GM19372 (cell line): Measurements from ENCODE around the gene CYP4Z1.
"Not testable (repeated sequence)": the region's sequence is repeated elsewhere in the genome, so short reads cannot be mapped to it uniquely, and the experiment has no call there.

Experiments used
- ATAC-seq: cut with Tn5 transposase; IDR thresholded peaks from one replicate; pipeline ENCODE4 v1.9.1; 2021; ENCODE audit warnings: mild to moderate bottlenecking, low read depth, moderate library complexity; ENCODE audit not compliant: unreplicated experiment

CYP4Z1 gene, protein sequence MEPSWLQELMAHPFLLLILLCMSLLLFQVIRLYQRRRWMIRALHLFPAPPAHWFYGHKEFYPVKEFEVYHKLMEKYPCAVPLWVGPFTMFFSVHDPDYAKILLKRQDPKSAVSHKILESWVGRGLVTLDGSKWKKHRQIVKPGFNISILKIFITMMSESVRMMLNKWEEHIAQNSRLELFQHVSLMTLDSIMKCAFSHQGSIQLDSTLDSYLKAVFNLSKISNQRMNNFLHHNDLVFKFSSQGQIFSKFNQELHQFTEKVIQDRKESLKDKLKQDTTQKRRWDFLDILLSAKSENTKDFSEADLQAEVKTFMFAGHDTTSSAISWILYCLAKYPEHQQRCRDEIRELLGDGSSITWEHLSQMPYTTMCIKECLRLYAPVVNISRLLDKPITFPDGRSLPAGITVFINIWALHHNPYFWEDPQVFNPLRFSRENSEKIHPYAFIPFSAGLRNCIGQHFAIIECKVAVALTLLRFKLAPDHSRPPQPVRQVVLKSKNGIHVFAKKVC

DNA sequence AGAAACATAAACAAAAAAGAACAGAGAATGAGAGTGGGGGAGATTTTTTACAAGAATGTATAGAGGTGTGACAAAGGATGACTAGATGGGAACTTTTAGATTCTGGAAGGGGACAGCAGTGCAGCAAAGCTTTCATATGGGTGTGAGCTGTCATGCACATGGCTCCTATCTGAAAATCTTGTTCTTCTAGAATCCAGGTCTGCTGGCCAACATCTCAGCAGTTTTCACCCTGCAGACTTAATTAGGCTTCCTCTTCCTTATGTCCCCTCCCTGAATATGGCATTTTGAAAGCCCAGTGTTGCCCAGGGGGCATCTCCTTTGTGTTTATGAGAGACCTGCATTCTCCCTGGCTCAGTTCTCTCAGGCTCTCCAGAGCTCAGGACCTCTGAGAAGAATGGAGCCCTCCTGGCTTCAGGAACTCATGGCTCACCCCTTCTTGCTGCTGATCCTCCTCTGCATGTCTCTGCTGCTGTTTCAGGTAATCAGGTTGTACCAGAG lies at the start of gene CYP4Z1:
CYP4Z1 (plus strand) TSS at position 135 of the 498 bp plus-strand sequence; CDS start at position 395, 260 bp downstream.
- no peak for ATAC-seq

- no peak for ATAC-seq
Observed at GRCh38 chr1:47021070-47021469, 46.0 kb upstream of the CYP4Z1 start.

DNA sequence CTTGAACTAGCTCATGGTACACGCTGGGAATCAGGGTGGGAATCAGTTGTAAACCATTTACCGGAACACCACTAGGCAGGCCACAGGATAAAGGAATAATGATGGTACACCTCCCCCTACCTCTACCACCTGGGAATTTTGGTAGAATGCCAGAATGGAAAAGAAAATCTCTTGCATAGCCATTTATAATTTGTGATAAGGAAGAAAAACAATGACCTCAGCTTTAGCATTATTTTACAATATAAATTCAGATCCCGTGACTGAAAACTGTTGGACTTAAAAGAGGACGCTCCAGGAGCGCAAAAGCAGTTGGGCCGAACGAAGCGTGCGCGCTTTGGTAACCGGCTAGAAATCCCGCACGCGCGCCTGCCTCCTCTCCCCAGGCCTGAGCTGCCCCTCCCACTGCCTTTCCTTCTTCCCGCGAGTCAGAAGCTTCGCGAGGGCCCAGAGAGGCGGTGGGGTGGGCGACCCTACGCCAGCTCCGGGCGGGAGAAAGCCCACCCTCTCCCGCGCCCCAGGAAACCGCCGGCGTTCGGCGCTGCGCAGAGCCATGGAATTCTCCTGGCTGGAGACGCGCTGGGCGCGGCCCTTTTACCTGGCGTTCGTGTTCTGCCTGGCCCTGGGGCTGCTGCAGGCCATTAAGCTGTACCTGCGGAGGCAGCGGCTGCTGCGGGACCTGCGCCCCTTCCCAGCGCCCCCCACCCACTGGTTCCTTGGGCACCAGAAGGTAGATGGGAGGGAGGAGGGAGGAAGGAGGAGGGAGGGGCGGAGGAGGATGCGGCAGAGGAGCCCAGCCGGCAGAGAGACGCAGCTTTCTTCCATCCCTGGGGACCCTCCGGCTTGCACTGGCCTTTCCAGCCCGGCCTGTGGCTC lies 43.5 kb upstream of the CYP4Z1 start, which contains the start of gene CYP4X1:
CYP4X1 (plus strand) TSS at position 402 of the 873 bp plus-strand sequence; CDS start at position 551, 149 bp downstream.
- ATAC-seq = no peak

DNA sequence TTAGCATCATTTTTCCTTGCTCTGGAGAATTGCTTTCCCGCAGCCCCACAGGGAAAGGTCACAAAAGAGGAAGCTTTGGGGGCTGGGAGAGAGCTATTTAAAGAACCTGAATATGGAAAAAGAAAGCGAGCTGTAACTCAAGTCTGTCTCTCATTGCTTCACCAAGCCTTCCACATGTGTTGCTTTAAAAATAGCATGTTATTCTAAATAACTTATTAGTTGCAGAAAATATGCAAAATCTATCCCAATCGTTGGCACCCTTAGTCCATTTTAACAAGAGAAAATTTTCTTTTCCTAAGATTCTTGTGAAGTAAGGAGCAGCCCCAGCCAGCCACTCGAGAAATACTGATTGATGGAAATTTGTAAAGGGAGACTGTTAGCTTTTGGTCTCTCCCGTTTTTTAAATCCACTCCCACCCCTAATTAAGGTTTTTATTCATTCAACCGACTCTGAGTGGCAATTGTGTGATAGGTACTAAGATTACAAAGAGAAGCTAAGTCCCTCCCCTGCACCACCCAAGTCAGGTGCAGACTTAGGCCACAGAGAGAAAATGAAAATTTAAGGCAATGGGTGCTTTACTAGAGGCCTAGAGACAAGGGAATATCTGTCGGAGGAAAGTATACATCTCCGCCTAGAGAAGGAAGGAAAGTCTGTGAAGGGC lies 42.8 kb upstream of the CYP4Z1 start:
- no peak for ATAC-seq

- ATAC-seq = no peak
Observed at GRCh38 chr1:47030170-47030805, 36.7 kb upstream of the CYP4Z1 start.

DNA sequence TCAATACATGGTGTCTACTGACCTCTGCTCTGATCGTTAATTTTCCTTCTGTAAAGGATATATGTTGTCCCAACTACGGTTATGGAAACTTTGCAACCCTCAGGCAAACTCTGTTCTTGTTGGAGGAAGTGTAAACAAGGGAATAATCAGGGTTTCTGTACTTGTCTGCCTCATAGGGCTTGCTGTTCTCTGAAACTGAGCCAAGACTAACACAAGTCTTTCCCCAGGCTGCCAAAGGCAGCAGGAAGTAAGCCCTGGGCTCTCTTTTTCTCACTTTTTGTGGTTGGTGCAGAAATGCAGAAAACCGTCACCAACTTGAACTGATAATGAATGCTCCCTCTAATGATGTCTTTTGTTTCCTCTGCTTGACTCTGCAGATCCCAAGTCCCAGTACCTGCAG lies 36.0 kb upstream of the CYP4Z1 start:
- ATAC-seq = no peak

DNA sequence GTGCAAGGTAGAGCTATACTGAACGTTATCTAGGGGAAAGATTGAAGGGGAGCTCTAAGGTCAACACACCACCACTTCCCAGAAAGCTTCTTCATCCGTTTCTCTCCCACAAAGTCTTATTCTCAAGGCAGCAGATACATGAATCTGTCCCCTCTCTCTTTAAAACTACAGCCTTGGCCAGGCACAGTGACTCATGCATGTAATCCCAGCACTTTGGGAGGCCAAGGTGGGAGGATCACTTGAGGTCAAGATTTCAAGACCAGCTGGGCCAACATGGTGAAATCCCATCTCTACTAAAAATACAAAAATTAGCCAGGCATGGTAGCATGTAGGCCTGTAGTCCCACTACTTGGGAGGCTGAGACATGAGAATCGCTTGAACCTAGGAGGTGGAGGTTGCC lies 35.4 kb upstream of the CYP4Z1 start:
- no peak for ATAC-seq

GRCh38 chr1:47036764-47037163 lies 30.3 kb upstream of the CYP4Z1 start:
- no peak for ATAC-seq

- no peak for ATAC-seq
Observed at GRCh38 chr1:47059376-47059775, 7.7 kb upstream of the CYP4Z1 start.

DNA sequence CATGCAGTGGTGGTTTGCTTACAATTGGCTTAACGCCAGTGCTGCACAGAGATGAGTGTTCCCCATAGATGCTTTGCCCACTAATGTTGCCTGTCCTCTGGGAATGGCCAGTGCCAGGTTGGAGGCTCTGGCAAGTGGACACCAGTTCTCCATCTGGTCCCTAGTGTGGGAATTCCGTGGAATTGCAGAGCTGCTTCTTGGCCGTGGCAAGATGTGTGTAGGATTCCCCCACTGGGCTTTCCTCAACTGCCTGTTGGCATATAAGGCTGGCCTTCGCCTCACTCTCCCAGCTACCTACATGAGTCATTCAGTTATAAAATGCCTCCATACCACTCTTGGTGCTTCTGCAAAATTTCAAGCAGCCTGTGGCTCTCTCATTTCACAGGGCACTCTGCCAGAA lies 2.0 kb downstream of the CYP4Z1 start:
- not testable (repeated sequence) for ATAC-seq

GRCh38 chr1:47069509-47069908 lies 2.5 kb downstream of the CYP4Z1 start:
- not testable (repeated sequence) for ATAC-seq

GRCh38 chr1:47089356-47089755 lies 22.3 kb downstream of the CYP4Z1 start:
- not testable (repeated sequence) for ATAC-seq

- not testable (repeated sequence) for ATAC-seq
Observed at GRCh38 chr1:47091476-47091875, 24.4 kb downstream of the CYP4Z1 start.

DNA sequence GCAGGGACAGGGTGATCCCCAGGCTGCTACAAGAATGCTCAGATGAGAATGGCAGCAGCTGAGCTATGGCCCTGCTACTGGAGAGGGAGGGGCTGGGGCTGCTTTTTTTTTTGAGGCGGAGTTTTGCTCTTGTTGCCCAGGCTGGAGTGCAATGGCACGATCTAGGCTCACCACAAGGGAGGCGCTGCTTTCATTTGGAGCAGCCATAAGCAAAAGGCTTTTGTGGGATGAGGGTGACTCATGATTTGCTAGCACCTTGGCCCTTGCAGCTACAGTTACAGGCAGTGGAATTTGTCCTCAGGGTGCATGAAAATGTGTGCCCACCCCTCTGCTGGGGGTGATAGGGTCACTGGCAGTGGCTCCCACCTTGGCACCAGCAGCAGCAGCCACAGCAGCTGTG lies 37.8 kb downstream of the CYP4Z1 start:
- ATAC-seq = no peak

GRCh38 chr1:47106792-47107191 lies 39.8 kb downstream of the CYP4Z1 start:
- ATAC-seq = no peak

DNA sequence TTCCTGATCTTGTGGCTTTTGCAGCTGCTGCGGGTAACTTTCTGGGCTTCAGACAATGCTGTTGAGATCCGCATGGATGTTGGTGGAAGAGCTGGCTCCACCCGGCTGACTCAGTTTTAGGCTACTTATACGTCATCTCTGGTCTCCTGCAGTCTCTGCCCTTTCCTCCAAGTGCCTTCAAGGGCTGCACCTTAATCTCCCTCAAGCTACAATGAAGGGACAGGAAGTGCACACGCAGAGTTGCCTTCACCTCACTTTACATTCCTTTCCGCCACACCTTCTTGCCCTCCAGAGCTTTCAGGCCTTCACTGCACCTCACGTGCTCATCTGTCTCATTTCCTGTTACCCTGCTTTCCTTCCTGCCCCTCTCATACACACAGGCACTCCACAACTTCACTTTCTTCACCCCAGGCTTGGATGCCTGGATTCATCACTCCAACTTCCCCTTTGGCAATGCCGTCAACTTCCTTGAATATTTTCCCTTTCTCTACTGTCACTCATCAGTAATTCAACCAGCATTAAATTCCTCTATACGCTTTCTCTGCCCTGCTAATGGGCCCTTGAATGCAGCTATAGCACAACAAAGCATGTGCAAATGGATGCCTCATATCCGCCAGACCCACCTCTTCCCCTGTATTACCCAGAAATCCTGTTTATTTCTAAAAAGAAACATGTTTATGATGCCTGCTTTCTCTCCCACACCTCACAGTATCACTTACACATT lies 41.0 kb downstream of the CYP4Z1 start:
- ATAC-seq = not testable (repeated sequence)

DNA sequence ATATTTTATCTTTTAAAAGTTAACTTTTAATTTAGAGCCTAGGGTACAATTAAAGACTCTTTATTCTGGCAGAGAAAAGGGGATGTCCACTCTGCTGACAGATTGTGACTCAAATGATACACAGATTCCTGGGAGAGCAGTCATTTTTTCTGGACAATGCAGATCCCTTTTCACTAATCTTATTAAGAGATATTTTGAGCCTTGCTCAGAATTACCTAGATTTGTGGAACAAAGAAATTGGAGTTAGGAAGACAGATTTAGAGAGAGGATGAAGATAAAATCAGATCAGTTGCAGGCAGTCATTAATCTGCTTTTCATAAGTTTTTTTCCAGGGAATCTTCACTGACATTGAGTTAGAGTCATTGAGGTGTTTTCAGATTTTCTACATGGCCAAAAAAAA lies 42.5 kb downstream of the CYP4Z1 start:
- ATAC-seq = not testable (repeated sequence)

DNA sequence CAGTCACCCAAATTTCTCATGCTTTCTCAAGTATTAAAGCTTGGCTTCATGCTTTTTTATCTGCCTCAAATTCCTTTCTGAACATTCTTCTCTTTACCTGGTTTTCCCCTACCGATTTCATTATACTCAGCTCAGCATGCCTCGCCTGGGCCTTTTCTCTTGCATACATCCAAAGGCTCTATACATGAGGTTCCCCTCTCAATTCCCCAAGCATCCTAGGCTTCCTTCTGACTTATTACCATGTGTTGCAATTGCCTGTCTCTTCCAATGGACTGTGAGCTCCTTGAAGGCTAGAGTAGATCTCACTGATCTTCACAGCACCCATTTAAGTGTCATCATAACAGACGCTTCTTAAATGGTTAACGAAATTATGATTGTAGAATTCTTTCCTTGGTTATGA lies 46.1 kb downstream of the CYP4Z1 start:
- ATAC-seq = no peak

- ATAC-seq = not testable (repeated sequence)
Observed at GRCh38 chr1:47121039-47121438, 54.0 kb downstream of the CYP4Z1 start.
